KOPT-K1 (cell line): ENCODE data around the gene AXIN1.
"Not testable (repeated sequence)": the region's sequence is repeated elsewhere in the genome, so short reads cannot be mapped to it uniquely, and the experiment has no call there.

Experiments used
- H3K27ac ChIP-seq: fragments of 200-600 bp; sonication (generic); 2 replicates; pipeline ENCODE4 v1.5.1; 2016; ENCODE audit warnings: antibody characterized with exemption, mild to moderate bottlenecking, low read depth, low read length; ENCODE audit not compliant: poor library complexity, severe bottlenecking
- H3K36me3 ChIP-seq: fragments of 200-600 bp; sonication (generic); 2 replicates; pipeline ENCODE4 v1.5.1; 2017; ENCODE audit warnings: antibody characterized with exemption, mild to moderate bottlenecking, low read length, moderate library complexity; ENCODE audit not compliant: insufficient read depth
- H3K9me3 ChIP-seq: fragments of 200-600 bp; sonication (generic); 2 replicates; pipeline ENCODE4 v1.5.1; 2017; ENCODE audit warnings: antibody characterized with exemption, low read length, mild to moderate bottlenecking; ENCODE audit not compliant: insufficient read depth, poor library complexity, severe bottlenecking

AXIN1 gene

GRCh38 chr16:354291-354881 lies 1.9 kb upstream of the AXIN1 start:
- no peak overlapping the region for H3K27ac ChIP-seq
- no peaks in the 10 kb centered on the region for H3K9me3 ChIP-seq
- peaks cover 8% of the 10 kb centered on the region; the same call in 1 of the 2 replicates for H3K36me3 ChIP-seq

GRCh38 chr16:353404-354290 lies 1.1 kb upstream of the AXIN1 start:
- H3K27ac ChIP-seq = no peak overlapping the region
- H3K36me3 ChIP-seq = peaks cover 8% of the 10 kb centered on the region; the same call in 1 of the 2 replicates
- no peaks in the 10 kb centered on the region for H3K9me3 ChIP-seq

- H3K27ac ChIP-seq = peak overlapping the region; percentile 53
- peaks cover 11% of the 10 kb centered on the region; the same call in 1 of the 2 replicates for H3K36me3 ChIP-seq
- H3K9me3 ChIP-seq = no peaks in the 10 kb centered on the region
These were observed 561 bp downstream of the AXIN1 start for GRCh38 chr16:351804-352520.

- H3K9me3 ChIP-seq = no peaks in the 10 kb centered on the region
- H3K36me3 ChIP-seq = peaks cover 29% of the 10 kb centered on the region
- no peak overlapping the region for H3K27ac ChIP-seq
These were observed 2.3 kb downstream of the AXIN1 start for GRCh38 chr16:350203-350602.

GRCh38 chr16:349211-349610 lies 3.3 kb downstream of the AXIN1 start:
- Histone ChIP-seq H3K27ac (no peak overlapping the region), H3K36me3 (peaks cover 38% of the 10 kb centered on the region), H3K9me3 (no peaks in the 10 kb centered on the region)

- peaks cover 44% of the 10 kb centered on the region for H3K36me3 ChIP-seq
- not testable (repeated sequence) for H3K27ac ChIP-seq, H3K9me3 ChIP-seq
These were observed 4.0 kb downstream of the AXIN1 start for GRCh38 chr16:348495-348894.

- no peak overlapping the region for H3K27ac ChIP-seq
- peaks cover 56% of the 10 kb centered on the region for H3K36me3 ChIP-seq
- no peaks in the 10 kb centered on the region for H3K9me3 ChIP-seq
These were observed 5.3 kb downstream of the AXIN1 start for GRCh38 chr16:347203-347602.

- H3K36me3 ChIP-seq = peaks cover 57% of the 10 kb centered on the region
- no peak overlapping the region for H3K27ac ChIP-seq
- no peaks in the 10 kb centered on the region for H3K9me3 ChIP-seq
These were observed 5.9 kb downstream of the AXIN1 start for GRCh38 chr16:346587-346986.

- Histone ChIP-seq H3K36me3 (peaks cover 57% of the 10 kb centered on the region), H3K9me3 (no peaks in the 10 kb centered on the region), H3K27ac (no peak overlapping the region)
These were observed 6.8 kb downstream of the AXIN1 start for GRCh38 chr16:345772-346171.

GRCh38 chr16:342455-343213 lies 9.9 kb downstream of the AXIN1 start:
- no peaks in the 10 kb centered on the region for H3K9me3 ChIP-seq
- H3K36me3 ChIP-seq = peaks cover 50% of the 10 kb centered on the region
- no peak overlapping the region for H3K27ac ChIP-seq

- not testable (repeated sequence) for H3K9me3 ChIP-seq, H3K27ac ChIP-seq
- peaks cover 46% of the 10 kb centered on the region for H3K36me3 ChIP-seq
These were observed 10.6 kb downstream of the AXIN1 start for GRCh38 chr16:341974-342336.

- peaks cover 40% of the 10 kb centered on the region for H3K36me3 ChIP-seq
- not testable (repeated sequence) for H3K27ac ChIP-seq
These were observed 11.2 kb downstream of the AXIN1 start for GRCh38 chr16:341095-341973.

GRCh38 chr16:340370-341091 lies 12.0 kb downstream of the AXIN1 start:
- Histone ChIP-seq H3K27ac (no peak overlapping the region), H3K36me3 (peaks cover 32% of the 10 kb centered on the region), H3K9me3 (no peaks in the 10 kb centered on the region)

More at GRCh38 chr16:341095-341973, 11.2 kb downstream of the AXIN1 start:
- not testable (repeated sequence) for H3K9me3 ChIP-seq
